K562 (cell line): ENCODE data around the gene TPI1.

ENCODE experiments used
- CHD2 ChIP-seq: IDR thresholded peaks from 2 replicates; pipeline ENCODE4 v1.6.1; 2011; ENCODE audit warnings: low read depth, low read length
- GABPA ChIP-seq: fragments of 200-800 bp; sonication (Bioruptor generic); conservative IDR thresholded peaks from 2 replicates; pipeline ENCODE4 v1.6.1; 2016; ENCODE audit warnings: low read depth, missing genetic modification characterization, missing compliant biosample characterization
- RAD51 ChIP-seq: fragments of 450-650 bp; IDR thresholded peaks from 2 replicates; pipeline ENCODE4 v1.7.1; 2016; ENCODE audit warnings: low read depth, mild to moderate bottlenecking, borderline replicate concordance
- RFX5 ChIP-seq: IDR thresholded peaks from 2 replicates; pipeline ENCODE4 v1.6.1; 2011; ENCODE audit warnings: low read depth, mild to moderate bottlenecking, improper control_type of control experiment, low read length
- TAF7 ChIP-seq: fragments of 450-650 bp; IDR thresholded peaks from 2 replicates; pipeline ENCODE4 v1.6.1; 2016; ENCODE audit warnings: missing genetic modification characterization, missing compliant biosample characterization
- ZFP36 ChIP-seq: fragments of 150-350 bp; IDR thresholded peaks from 2 replicates; pipeline ENCODE4 v1.6.1; 2018; ENCODE audit warnings: low read length, low read depth; ENCODE audit not compliant: partially characterized antibody
- ZNF274 ChIP-seq: IDR thresholded peaks from 2 replicates; pipeline ENCODE4 v1.6.1; 2011; ENCODE audit warnings: low read depth, mild to moderate bottlenecking, low read length, moderate library complexity, borderline replicate concordance
- TF ChIP-seq, protein P1 (sequence below): fragments of 250-450 bp; sonication (Bioruptor Pico); IDR thresholded peaks from 2 replicates; pipeline ENCODE4 v1.8.0; 2021; ENCODE audit warnings: moderate library complexity, mild to moderate bottlenecking, inconsistent platforms

DNA sequence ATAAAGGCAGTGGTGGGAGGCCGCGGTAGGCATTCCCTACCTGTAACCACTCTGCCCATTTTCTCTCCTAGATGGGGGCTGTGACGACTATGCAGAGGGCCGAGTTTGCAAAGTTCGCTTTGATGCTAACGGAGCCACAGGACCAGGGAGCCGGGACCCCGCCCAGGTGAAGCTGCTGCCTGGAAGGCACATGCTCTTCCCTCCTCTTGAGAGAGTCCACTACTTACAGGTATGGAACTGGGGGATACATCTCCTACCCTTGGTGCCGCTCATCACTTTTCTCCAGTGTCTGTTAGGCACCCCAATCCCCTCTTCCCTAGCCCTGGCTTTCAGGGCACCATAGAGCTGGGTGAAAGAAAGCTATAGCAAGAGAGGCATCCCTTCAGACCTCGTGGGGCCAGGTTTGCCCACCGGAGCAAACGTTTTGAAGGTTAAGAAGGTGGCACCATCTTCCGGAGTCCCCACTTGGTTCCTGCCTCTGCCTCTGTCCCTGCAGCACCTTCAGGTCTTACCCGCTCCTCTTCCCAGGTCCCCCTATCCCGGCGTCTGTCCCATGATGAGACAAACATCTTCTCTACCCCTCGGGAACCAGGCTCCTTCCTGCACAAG lies 41.1 kb upstream of the TPI1 start:
- no peak for TF ChIP-seq CHD2
- no peak for TF ChIP-seq GABPA (tag)
- TF ChIP-seq RFX5 = no peak
- TF ChIP-seq, protein P1, sequence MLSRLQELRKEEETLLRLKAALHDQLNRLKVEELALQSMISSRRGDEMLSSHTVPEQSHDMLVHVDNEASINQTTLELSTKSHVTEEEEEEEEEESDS = no peak
- TF ChIP-seq ZFP36 = no peak
- TF ChIP-seq TAF7 = no peak
- TF ChIP-seq RAD51 = no peak
- TF ChIP-seq ZNF274 = no peak
